HEK293 (cell line): ENCODE measurements around the gene PRDM10.

Experiments used
- HIC1 ChIP-seq: fragments of 450-650 bp; formaldehyde crosslinking; IDR thresholded peaks from 2 replicates; pipeline ENCODE4 v1.5.1; 2016; ENCODE audit warnings: missing biosample characterization, missing genetic modification characterization
- HOXA7 ChIP-seq: sonication (generic); formaldehyde crosslinking; IDR thresholded peaks from 2 replicates; pipeline ENCODE4 v1.8.1; 2022; ENCODE audit warnings: missing genetic modification reagents, borderline replicate concordance
- KLF17 ChIP-seq: fragments of 450-650 bp; formaldehyde crosslinking; IDR thresholded peaks from 2 replicates; pipeline ENCODE4 v1.5.1; 2016; ENCODE audit warnings: missing biosample characterization, missing genetic modification characterization
- PRDM4 ChIP-seq: fragments of 450-650 bp; formaldehyde crosslinking; IDR thresholded peaks from 2 replicates; pipeline ENCODE4 v1.5.1; 2017; ENCODE audit warnings: missing biosample characterization, missing genetic modification characterization
- TRIM28 ChIP-seq: IDR thresholded peaks from 2 replicates; pipeline ENCODE4 v1.6.1; 2011; ENCODE audit warnings: low read length, control low read depth, borderline replicate concordance
- YY1 ChIP-seq: fragments of 450-650 bp; formaldehyde crosslinking; IDR thresholded peaks from 2 replicates; pipeline ENCODE4 v1.5.1; 2018; ENCODE audit warnings: missing biosample characterization, missing genetic modification characterization
- ZBTB10 ChIP-seq: fragments of 450-650 bp; formaldehyde crosslinking; IDR thresholded peaks from 2 replicates; pipeline ENCODE4 v1.5.1; 2016; ENCODE audit warnings: missing biosample characterization, missing genetic modification characterization
- ZBTB17 ChIP-seq: fragments of 450-650 bp; formaldehyde crosslinking; IDR thresholded peaks from 2 replicates; pipeline ENCODE4 v1.5.1; 2016; ENCODE audit warnings: missing biosample characterization, missing genetic modification characterization
- ZBTB48 ChIP-seq: fragments of 450-650 bp; formaldehyde crosslinking; IDR thresholded peaks from 2 replicates; pipeline ENCODE4 v1.5.1; 2016; ENCODE audit warnings: missing biosample characterization, missing genetic modification characterization
- ZBTB8A ChIP-seq: fragments of 450-650 bp; formaldehyde crosslinking; IDR thresholded peaks from 2 replicates; pipeline ENCODE4 v1.5.1; 2016; ENCODE audit warnings: missing biosample characterization, missing genetic modification characterization
- ZEB2 ChIP-seq: fragments of 450-650 bp; formaldehyde crosslinking; IDR thresholded peaks from 2 replicates; pipeline ENCODE4 v1.5.1; 2016; ENCODE audit warnings: missing biosample characterization, missing genetic modification characterization
- ZFHX2 ChIP-seq: fragments of 450-650 bp; formaldehyde crosslinking; conservative IDR thresholded peaks from 2 replicates; pipeline ENCODE4 v1.5.1; 2016; ENCODE audit warnings: missing biosample characterization, missing genetic modification characterization
- ZIC2 ChIP-seq: fragments of 450-650 bp; formaldehyde crosslinking; IDR thresholded peaks from 2 replicates; pipeline ENCODE4 v1.5.1; 2016; ENCODE audit warnings: missing biosample characterization, missing genetic modification characterization
- ZNF157 ChIP-seq: fragments of 450-650 bp; formaldehyde crosslinking; IDR thresholded peaks from 2 replicates; pipeline ENCODE4 v1.5.1; 2016; ENCODE audit warnings: missing biosample characterization, missing genetic modification characterization
- ZNF2 ChIP-seq: fragments of 450-650 bp; formaldehyde crosslinking; IDR thresholded peaks from 2 replicates; pipeline ENCODE4 v1.5.1; 2016; ENCODE audit warnings: missing biosample characterization, missing genetic modification characterization
- ZNF274 ChIP-seq, 2 experiments: fragments of 200-500 bp in 1 of 2; fragments of 450-650 bp in 1 of 2; sonication (Bioruptor generic) in 1 of 2; formaldehyde crosslinking in 1 of 2; IDR thresholded peaks; 2 replicates each; pipeline versions ENCODE4 v1.5.1 to v1.6.1; 2014 to 2016; ENCODE audit warnings: borderline replicate concordance in 1 of 2, inconsistent platforms in 1 of 2, low read length in 1 of 2, missing biosample characterization in 1 of 2, missing genetic modification characterization in 1 of 2
- ZNF280C ChIP-seq: fragments of 450-650 bp; formaldehyde crosslinking; IDR thresholded peaks from 2 replicates; pipeline ENCODE4 v1.5.1; 2016; ENCODE audit warnings: missing biosample characterization, missing genetic modification characterization
- ZNF335 ChIP-seq: fragments of 450-650 bp; formaldehyde crosslinking; conservative IDR thresholded peaks from 2 replicates; pipeline ENCODE4 v1.5.1; 2016; ENCODE audit warnings: missing biosample characterization, missing genetic modification characterization
- ZNF416 ChIP-seq: fragments of 450-650 bp; formaldehyde crosslinking; IDR thresholded peaks from 2 replicates; pipeline ENCODE4 v1.5.1; 2016; ENCODE audit warnings: missing biosample characterization, missing genetic modification characterization
- ZNF423 ChIP-seq: fragments of 450-650 bp; formaldehyde crosslinking; IDR thresholded peaks from 2 replicates; pipeline ENCODE4 v1.5.1; 2016; ENCODE audit warnings: missing biosample characterization, missing genetic modification characterization
- ZNF529 ChIP-seq: fragments of 450-650 bp; formaldehyde crosslinking; IDR thresholded peaks from 2 replicates; pipeline ENCODE4 v1.5.1; 2017; ENCODE audit warnings: missing genetic modification characterization, missing biosample characterization; ENCODE audit not compliant: insufficient replicate concordance
- ZNF561 ChIP-seq: fragments of 450-650 bp; IDR thresholded peaks from 2 replicates; pipeline ENCODE4 v1.5.1; 2018; ENCODE audit warnings: missing biosample characterization, missing genetic modification characterization, borderline replicate concordance
- ZNF621 ChIP-seq: fragments of 450-650 bp; formaldehyde crosslinking; IDR thresholded peaks from 2 replicates; pipeline ENCODE4 v1.5.1; 2017; ENCODE audit warnings: missing biosample characterization, missing genetic modification characterization
- ZNF660 ChIP-seq: fragments of 450-650 bp; IDR thresholded peaks from 2 replicates; pipeline ENCODE4 v1.5.1; 2018; ENCODE audit warnings: missing biosample characterization, mild to moderate bottlenecking, missing genetic modification characterization
- ZNF76 ChIP-seq: fragments of 450-650 bp; formaldehyde crosslinking; IDR thresholded peaks from 2 replicates; pipeline ENCODE4; 2016; ENCODE audit warnings: low read depth, missing biosample characterization, missing genetic modification characterization, borderline replicate concordance
- ZSCAN30 ChIP-seq: fragments of 450-650 bp; IDR thresholded peaks from 2 replicates; pipeline ENCODE4 v1.5.1; 2018; ENCODE audit warnings: missing biosample characterization, mild to moderate bottlenecking, missing genetic modification characterization, moderate library complexity
- ZSCAN4 ChIP-seq: fragments of 450-650 bp; formaldehyde crosslinking; IDR thresholded peaks from 2 replicates; pipeline ENCODE4 v1.5.1; 2017; ENCODE audit warnings: missing biosample characterization, missing genetic modification characterization

The PRDM10 gene

GRCh38 chr11:130002846-130003716, 446 bp upstream of the PRDM10 start (continued):
- peak; percentile 76 for TF ChIP-seq HIC1
- no peak for TF ChIP-seq TRIM28
- no peak for TF ChIP-seq ZFHX2 (tag by site-specific recombination)
- TF ChIP-seq ZIC2 (tag by site-specific recombination) = peak; percentile 85
- TF ChIP-seq ZNF335 (tag by site-specific recombination) = peak; percentile 99
- no peak for TF ChIP-seq ZNF280C (tag by site-specific recombination)
- 0 out of 2 replicates have a peak, but pooled peaks have one; percentile 17 for TF ChIP-seq ZEB2 (tag by site-specific recombination)
- no peak for TF ChIP-seq ZNF529 (tag by site-specific recombination)
- TF ChIP-seq ZNF76 (tag by site-specific recombination) = 0 out of 2 replicates have a peak, but pooled peaks have one; percentile 14
- TF ChIP-seq ZNF660 (tag by site-specific recombination) = peak; percentile 58; the same call in 1 of the 2 replicates
- TF ChIP-seq ZBTB17 = peak; percentile 68; the same call in 1 of the 2 replicates
- no peak for TF ChIP-seq ZNF157 (tag by site-specific recombination)
- peak; percentile 49; the same call in 1 of the 2 replicates for TF ChIP-seq PRDM4 (tag by site-specific recombination)
- peak; percentile 96 for TF ChIP-seq ZSCAN30 (tag by site-specific recombination)
- TF ChIP-seq ZNF423 (tag by site-specific recombination) = peak; percentile 92
- TF ChIP-seq ZNF561 (tag by site-specific recombination) = peak; percentile 62
- no peak for TF ChIP-seq ZNF416 (tag by site-specific recombination)
- TF ChIP-seq ZNF274 (IDR thresholded peaks at IDR 0.05; ENCODE audit: low read length) = no peak
- no peak for TF ChIP-seq ZNF274 (tag by site-specific recombination; IDR thresholded peaks at IDR 0.05; ENCODE audit: borderline replicate concordance)
- TF ChIP-seq HOXA7 = no peak
- no peak for TF ChIP-seq ZNF621 (tag by site-specific recombination)
- TF ChIP-seq YY1 = peak; percentile 32; the same call in 1 of the 2 replicates
- TF ChIP-seq ZSCAN4 = no peak
- TF ChIP-seq ZBTB10 = no peak
- TF ChIP-seq ZBTB48 (tag by site-specific recombination) = peak; percentile 30; the same call in 1 of the 2 replicates
- peak; percentile 99 for TF ChIP-seq ZBTB8A (tag by site-specific recombination)
- no peak for TF ChIP-seq KLF17 (tag by site-specific recombination)
- no peak for TF ChIP-seq ZNF2
